ENCODE data around the gene SMAD1. TPM values are rescaled to one million over a fixed set of nuclear protein-coding genes. Genes with fewer than 3 reads are reported as not detected.
"Not testable (repeated sequence)": the region's sequence is repeated elsewhere in the genome, so short reads cannot be mapped to it uniquely, and the experiment has no call there.

Gene SMAD1
- polyA plus RNA-seq, 2 of the 4 experiments (the other 2 are of a cell fraction) = 9.9 to 23.9 TPM

GRCh38 chr4:145583191-145584055 is 101.8 kb downstream of the SMAD1 start:
- CTCF ChIA-PET = no interaction called here
- no peak overlapping the region for H3K4me3 ChIP-seq
- POLR2A ChIA-PET = no interaction called here
- no peak overlapping the region for H3K4me2 ChIP-seq
- FAIRE-seq = no peak
- TF ChIP-seq USF2 (IDR thresholded peaks at IDR 0.05) (no peak), CHD2 (IDR thresholded peaks at IDR 0.05; ENCODE audit: low read length, partially characterized antibody) (no peak), HDAC2 (IDR thresholded peaks at IDR 0.05) (no peak), MAFK (IDR thresholded peaks at IDR 0.05; ENCODE audit: partially characterized antibody) (no peak), RNF2 (IDR thresholded peaks at IDR 0.05; ENCODE audit: borderline replicate concordance, low read depth) (no peak), FOXS1 (CRISPR knock-in tag; IDR thresholded peaks at IDR 0.05) (no peak), ZFP36 (IDR thresholded peaks at IDR 0.05; ENCODE audit: borderline replicate concordance, partially characterized antibody) (no peak), CBX8 (IDR thresholded peaks at IDR 0.05) (no peak), RFX5 (IDR thresholded peaks at IDR 0.05) (no peak), CBX2 (IDR thresholded peaks at IDR 0.05; ENCODE audit: borderline replicate concordance, low read depth) (no peak), EHF (CRISPR knock-in tag; IDR thresholded peaks at IDR 0.05) (no peak), PBX3 (IDR thresholded peaks at IDR 0.05) (no peak), ESRRA (IDR thresholded peaks at IDR 0.05; ENCODE audit: borderline replicate concordance, low read length) (no peak), HOXA7 (CRISPR knock-in tag; IDR thresholded peaks at IDR 0.05) (no peak), MAX (IDR thresholded peaks at IDR 0.05) (no peak)
- H3K27ac ChIP-seq = no peak overlapping the region
- no peak for DNase-seq (ENCODE audit: low read depth in 1 of 2, low spot score in 1 of 2)
- H3K4me1 ChIP-seq = peaks cover 3% of the 10 kb centered on the region; the same call in 1 of the 3 replicates
- H3K9me3 ChIP-seq = no peaks in the 10 kb centered on the region
- no peak for ATAC-seq
- 40% methylated on average over 6 of the region's 6 CpGs for WGBS (ENCODE audit: missing lambda C conversion rate)

- Histone ChIP-seq H3K27ac (no peak overlapping the region), H3K4me1 (no peaks in the 10 kb centered on the region), H3K9me3 (no peaks in the 10 kb centered on the region), H3K4me2 (no peak overlapping the region), H3K4me3 (no peak overlapping the region)
- no peak for FAIRE-seq
- CTCF ChIA-PET = no interaction called here
- TF ChIP-seq RFX5 (IDR thresholded peaks at IDR 0.05) (no peak), KDM5A (IDR thresholded peaks at IDR 0.05) (no peak), TP53 (CRISPR knock-in tag; IDR thresholded peaks at IDR 0.05) (no peak), REST (IDR thresholded peaks at IDR 0.05) (no peak), MAZ (IDR thresholded peaks at IDR 0.05; ENCODE audit: borderline replicate concordance, low read depth, low read length) (no peak), BCL3 (IDR thresholded peaks at IDR 0.05) (no peak), SMC3 (IDR thresholded peaks at IDR 0.05) (no peak), JUN (IDR thresholded peaks at IDR 0.05) (no peak), SREBF2 (IDR thresholded peaks at IDR 0.05) (no peak), ZNF302 (CRISPR knock-in tag; IDR thresholded peaks at IDR 0.05) (no peak), HOXB5 (CRISPR knock-in tag; IDR thresholded peaks at IDR 0.05) (no peak)
- POLR2A ChIA-PET = no interaction called here
- no peak for DNase-seq (ENCODE audit: low read depth in 1 of 2, low spot score in 1 of 2)
- no peak for ATAC-seq
- WGBS (ENCODE audit: missing lambda C conversion rate) = 32% methylated on average over 3 of the region's 3 CpGs
Measured at GRCh38 chr4:145587088-145587754, 105.6 kb downstream of the SMAD1 start.

- POLR2A ChIA-PET; DNase-seq (ENCODE audit: low read depth in 1 of 2, low spot score in 1 of 2); FAIRE-seq; ATAC-seq; H3K27ac ChIP-seq; CTCF ChIA-PET; H3K4me3 ChIP-seq; H3K4me2 ChIP-seq; H3K9me3 ChIP-seq; H3K4me1 ChIP-seq: not testable (repeated sequence)
- 4% methylated on average over 2 of the region's 2 CpGs for WGBS (ENCODE audit: missing lambda C conversion rate)
Measured at GRCh38 chr4:145589381-145589780, 107.7 kb downstream of the SMAD1 start.
